Measurements from ENCODE around the gene MYBPC3. TPM values are rescaled to one million over a fixed set of nuclear protein-coding genes. Genes with fewer than 3 reads are reported as not detected.

The MYBPC3 gene
- total RNA-seq, 1 experiment from 2014 or later: not detected

- DNase-seq (ENCODE audit: low spot score): no peak
Observed at GRCh38 chr11:47384498-47384897, 32.0 kb upstream of the MYBPC3 start.

GRCh38 chr11:47383071-47383470 is 30.6 kb upstream of the MYBPC3 start:
- no peak for DNase-seq (ENCODE audit: low spot score)

- no peak for DNase-seq (ENCODE audit: low spot score)
Observed at GRCh38 chr11:47380078-47380477, 27.6 kb upstream of the MYBPC3 start.

- no peak for DNase-seq (ENCODE audit: low spot score)
Observed at GRCh38 chr11:47379317-47379716, 26.8 kb upstream of the MYBPC3 start.

GRCh38 chr11:47378836-47379170 is 26.3 kb upstream of the MYBPC3 start:
- no peak for DNase-seq (ENCODE audit: low spot score)

GRCh38 chr11:47378010-47378835 is 25.7 kb upstream of the MYBPC3 start, which contains the start of gene SPI1:
Gene SPI1 (minus strand): TSS chr11:47378547. CDS start chr11:47378353, 194 bp downstream.
- DNase-seq (ENCODE audit: low spot score): no peak

- DNase-seq (ENCODE audit: low spot score): no peak
Observed at GRCh38 chr11:47377571-47378009, 25.1 kb upstream of the MYBPC3 start.

GRCh38 chr11:47376525-47377371 is 24.2 kb upstream of the MYBPC3 start:
- DNase-seq (ENCODE audit: low spot score): no peak

- no peak for DNase-seq (ENCODE audit: low spot score)
Observed at GRCh38 chr11:47376107-47376524, 23.6 kb upstream of the MYBPC3 start.

- no peak for DNase-seq (ENCODE audit: low spot score)
Observed at GRCh38 chr11:47375546-47376085, 23.1 kb upstream of the MYBPC3 start.

- no peak for DNase-seq (ENCODE audit: low spot score)
Observed at GRCh38 chr11:47375020-47375419, 22.5 kb upstream of the MYBPC3 start.

GRCh38 chr11:47374720-47375019 is 22.2 kb upstream of the MYBPC3 start:
- no peak for DNase-seq (ENCODE audit: low spot score)

GRCh38 chr11:47373876-47374719 is 21.6 kb upstream of the MYBPC3 start:
- peak; percentile 83 for DNase-seq (ENCODE audit: low spot score)

- DNase-seq (ENCODE audit: low spot score): no peak
Observed at GRCh38 chr11:47372422-47372821, 19.9 kb upstream of the MYBPC3 start.

- DNase-seq (ENCODE audit: low spot score): no peak
Observed at GRCh38 chr11:47369676-47370075, 17.2 kb upstream of the MYBPC3 start.

GRCh38 chr11:47366020-47366490 is 13.6 kb upstream of the MYBPC3 start:
- DNase-seq (ENCODE audit: low spot score): no peak

GRCh38 chr11:47361419-47361818 is 8.9 kb upstream of the MYBPC3 start:
- DNase-seq (ENCODE audit: low spot score): no peak

GRCh38 chr11:47360341-47360740 is 7.8 kb upstream of the MYBPC3 start:
- DNase-seq (ENCODE audit: low spot score): no peak

- no peak for DNase-seq (ENCODE audit: low spot score)
Observed at GRCh38 chr11:47359586-47359985, 7.1 kb upstream of the MYBPC3 start.

- DNase-seq (ENCODE audit: low spot score): no peak
Observed at GRCh38 chr11:47359162-47359561, 6.7 kb upstream of the MYBPC3 start.

- DNase-seq (ENCODE audit: low spot score): no peak
Observed at GRCh38 chr11:47358731-47359051, 6.2 kb upstream of the MYBPC3 start.
